Prostate gland (tissue), 2 donors: ENCODE data around the gene DPEP2.

Experiments used
- POLR2A ChIP-seq: fragments of 450-650 bp; IDR thresholded peaks from one replicate; pipeline ENCODE4 v1.6.1; 2016; ENCODE audit warnings: antibody characterized with exemption, mild to moderate bottlenecking
- TF ChIP-seq, protein P1 (sequence below), 4 experiments: fragments of 200-600 bp in 2 of 4; fragments of 450-650 bp in 2 of 4; sonication (generic) in 2 of 4; IDR thresholded peaks; 1 replicate in 3 of 4; 2 replicates in 1 of 4; pipeline ENCODE4 v1.5.1; 2016 to 2019; ENCODE audit warnings: antibody characterized with exemption in 4 of 4, mild to moderate bottlenecking in 2 of 4, moderate library complexity in 2 of 4

DNA sequence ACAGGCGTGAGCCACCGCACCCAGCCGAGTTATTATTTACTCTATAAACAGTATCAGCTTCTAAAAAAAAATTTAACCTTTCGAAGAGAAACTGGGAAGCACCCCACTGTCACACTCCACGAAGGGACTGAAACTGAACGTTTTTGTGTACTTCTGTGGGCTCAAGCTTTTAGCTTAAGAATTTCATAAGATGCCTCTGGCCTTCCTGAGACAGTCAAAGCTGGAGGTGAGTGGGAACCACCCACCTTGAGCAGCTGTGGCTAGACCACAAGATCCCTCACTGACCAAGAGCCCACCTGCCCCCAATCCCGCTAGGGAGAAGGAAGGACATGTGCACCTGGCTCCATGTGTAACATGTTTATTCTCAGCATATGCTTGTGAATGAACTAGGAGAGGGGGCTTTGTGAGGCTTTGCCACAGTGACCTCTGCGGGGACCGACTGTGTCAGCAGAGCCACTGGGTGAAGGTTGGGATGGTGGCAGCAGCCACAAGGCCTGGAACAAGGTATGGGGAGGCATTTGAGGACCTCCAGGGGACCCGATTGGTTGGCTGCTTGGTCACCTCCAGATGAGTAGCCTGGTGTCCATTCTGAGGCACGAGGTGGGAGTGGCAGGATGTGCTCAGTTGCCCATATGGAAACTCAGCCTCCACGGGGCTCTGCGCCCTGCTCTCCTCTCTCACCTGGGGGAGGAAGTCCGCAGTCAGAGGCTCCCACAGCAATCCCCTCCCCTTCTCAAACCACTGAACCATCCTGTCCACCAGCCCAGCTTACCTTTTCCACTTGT is 23.8 kb downstream of the DPEP2 start:
- TF ChIP-seq, protein P1, sequence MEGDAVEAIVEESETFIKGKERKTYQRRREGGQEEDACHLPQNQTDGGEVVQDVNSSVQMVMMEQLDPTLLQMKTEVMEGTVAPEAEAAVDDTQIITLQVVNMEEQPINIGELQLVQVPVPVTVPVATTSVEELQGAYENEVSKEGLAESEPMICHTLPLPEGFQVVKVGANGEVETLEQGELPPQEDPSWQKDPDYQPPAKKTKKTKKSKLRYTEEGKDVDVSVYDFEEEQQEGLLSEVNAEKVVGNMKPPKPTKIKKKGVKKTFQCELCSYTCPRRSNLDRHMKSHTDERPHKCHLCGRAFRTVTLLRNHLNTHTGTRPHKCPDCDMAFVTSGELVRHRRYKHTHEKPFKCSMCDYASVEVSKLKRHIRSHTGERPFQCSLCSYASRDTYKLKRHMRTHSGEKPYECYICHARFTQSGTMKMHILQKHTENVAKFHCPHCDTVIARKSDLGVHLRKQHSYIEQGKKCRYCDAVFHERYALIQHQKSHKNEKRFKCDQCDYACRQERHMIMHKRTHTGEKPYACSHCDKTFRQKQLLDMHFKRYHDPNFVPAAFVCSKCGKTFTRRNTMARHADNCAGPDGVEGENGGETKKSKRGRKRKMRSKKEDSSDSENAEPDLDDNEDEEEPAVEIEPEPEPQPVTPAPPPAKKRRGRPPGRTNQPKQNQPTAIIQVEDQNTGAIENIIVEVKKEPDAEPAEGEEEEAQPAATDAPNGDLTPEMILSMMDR (IDR thresholded peaks at IDR 0.05) = no peak
- TF ChIP-seq POLR2A = no peak
